Measurements from ENCODE around the gene UBQLN4.

UBQLN4 gene

DNA sequence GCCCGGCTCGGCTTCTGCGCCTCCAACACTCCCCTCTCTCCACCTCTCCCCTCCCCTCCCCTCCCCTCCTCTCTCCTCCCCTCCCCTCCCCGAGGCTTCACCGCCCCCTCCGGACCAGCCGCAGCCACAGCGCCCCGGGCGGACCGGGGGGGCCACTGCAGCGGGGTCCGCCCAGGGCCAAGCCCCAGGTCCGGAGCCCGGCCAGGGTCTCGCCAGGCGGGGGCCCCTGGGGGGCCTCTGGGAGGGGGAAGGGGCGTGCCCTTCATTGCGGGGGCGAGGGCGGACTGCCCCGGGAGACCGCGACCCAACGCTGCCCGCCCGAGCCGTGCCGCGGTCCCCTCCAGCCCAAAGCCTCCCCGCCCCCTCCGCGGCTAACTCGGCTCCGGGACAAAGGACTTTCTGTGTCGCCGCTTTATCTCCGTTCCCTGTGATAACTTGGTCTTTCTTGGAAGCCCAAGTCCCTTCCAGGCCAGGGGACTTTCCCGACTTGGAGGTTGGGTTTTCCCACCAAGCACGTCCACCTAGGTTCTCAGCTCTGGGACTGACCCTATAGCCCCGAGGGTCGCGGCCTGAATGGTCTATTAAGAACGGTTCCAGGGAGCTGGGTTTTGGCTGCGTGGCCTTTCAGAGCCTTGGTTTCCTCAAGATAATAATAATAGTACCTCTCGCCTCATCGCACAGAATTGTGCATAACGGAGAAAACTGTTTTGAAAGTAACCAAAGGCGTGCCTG, at the start of gene UBQLN4:
TSS of gene UBQLN4 (minus strand) at position 31 of the 732 bp plus-strand sequence. CDS start 97 bp downstream, outside the sequence.
- H3K4me3 ChIP-seq (ENCODE audit: low read depth, low read length), result peak within 1 kb of the TSS; percentile 91
- DNase-seq (ENCODE audit: low read depth), result no peak
- peak; percentile 55 for TF ChIP-seq CTCF (IDR thresholded peaks at IDR 0.05; ENCODE audit: low read depth, low read length, missing control alignments)

GRCh38 chr1:156102633-156103511, 49.3 kb upstream of the UBQLN4 start:
- TF ChIP-seq CTCF (IDR thresholded peaks at IDR 0.05; ENCODE audit: low read depth, low read length, missing control alignments), result no peak
- DNase-seq (ENCODE audit: low read depth), result no peak
- no peak overlapping the region for H3K4me3 ChIP-seq (ENCODE audit: low read depth, low read length)

GRCh38 chr1:156101880-156102279, 48.3 kb upstream of the UBQLN4 start:
- H3K4me3 ChIP-seq (ENCODE audit: low read depth, low read length), result no peak overlapping the region
- no peak for TF ChIP-seq CTCF (IDR thresholded peaks at IDR 0.05; ENCODE audit: low read depth, low read length, missing control alignments)
- no peak for DNase-seq (ENCODE audit: low read depth)

DNA sequence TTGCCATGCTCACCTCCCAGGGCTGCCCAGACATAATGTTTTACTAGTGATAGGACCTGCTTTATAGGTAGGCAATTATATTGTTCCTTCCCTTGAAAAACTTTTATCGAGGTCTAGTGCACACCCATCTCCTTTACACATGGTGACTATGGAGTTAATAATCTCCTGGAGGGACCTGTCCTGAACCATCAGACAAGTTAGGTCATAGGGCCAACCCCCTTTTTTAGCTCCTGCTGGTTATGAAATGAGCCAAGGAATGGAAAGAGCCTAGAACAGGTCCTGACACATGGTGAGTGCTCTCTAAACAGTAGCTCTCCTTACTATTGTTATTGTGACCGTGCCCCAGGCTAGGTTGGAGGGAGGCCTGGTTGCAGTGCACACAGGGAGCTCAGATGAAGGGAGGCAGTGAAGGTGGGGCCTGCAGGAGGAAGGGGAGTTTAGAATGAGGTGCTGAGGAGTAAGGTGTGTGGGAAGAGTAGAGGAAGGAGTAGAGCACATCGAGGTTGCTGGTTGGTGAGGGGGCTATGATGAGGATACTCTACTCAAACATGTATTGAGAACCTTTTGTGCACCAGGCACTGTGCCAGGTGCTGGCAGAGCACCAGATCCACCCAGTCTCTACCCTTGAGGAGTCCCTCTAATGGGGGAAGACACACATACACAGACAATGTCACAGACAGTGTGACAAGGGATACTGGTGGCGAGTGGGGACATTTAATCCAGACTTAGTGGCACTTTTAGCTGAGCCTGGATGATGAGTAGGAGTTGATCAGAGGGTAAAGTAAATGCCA, 46.8 kb upstream of the UBQLN4 start:
- no peak for DNase-seq (ENCODE audit: low read depth)
- H3K4me3 ChIP-seq (ENCODE audit: low read depth, low read length), result no peak overlapping the region
- TF ChIP-seq CTCF (IDR thresholded peaks at IDR 0.05; ENCODE audit: low read depth, low read length, missing control alignments), result no peak

DNA sequence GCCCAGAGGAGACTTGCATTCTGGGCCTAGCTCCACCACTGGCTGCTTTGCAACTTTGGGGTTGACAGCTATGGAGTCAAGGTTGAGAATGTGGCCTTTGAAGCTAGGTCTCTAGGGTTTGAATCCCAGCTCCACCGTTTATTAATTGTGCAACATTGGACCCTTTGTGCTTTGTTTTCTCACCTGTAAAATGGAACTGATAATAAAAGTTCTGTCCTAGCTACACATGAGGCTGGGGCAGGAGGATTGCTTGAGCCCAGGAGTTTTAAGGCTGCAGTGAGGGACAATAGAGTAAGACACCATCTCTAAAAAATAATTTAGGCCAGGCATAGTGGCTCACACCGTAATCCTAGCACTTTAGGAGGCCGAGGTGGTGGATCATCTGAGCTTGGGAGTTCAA, 45.7 kb upstream of the UBQLN4 start:
- no peak overlapping the region for H3K4me3 ChIP-seq (ENCODE audit: low read depth, low read length)
- no peak for DNase-seq (ENCODE audit: low read depth)
- no peak for TF ChIP-seq CTCF (IDR thresholded peaks at IDR 0.05; ENCODE audit: low read depth, low read length, missing control alignments)

GRCh38 chr1:156098784-156099183, 45.2 kb upstream of the UBQLN4 start:
- no peak overlapping the region for H3K4me3 ChIP-seq (ENCODE audit: low read depth, low read length)
- no peak for DNase-seq (ENCODE audit: low read depth)
- no peak for TF ChIP-seq CTCF (IDR thresholded peaks at IDR 0.05; ENCODE audit: low read depth, low read length, missing control alignments)

Data from GM12864 (cell line).